RWPE2 (cell line): ENCODE measurements around the gene ZNF142.

Experiments
- ATAC-seq: fragments of 200-7000 bp; cut with Tn5 transposase; 3 replicates; pipeline ENCODE4 v1.9.1; 2021; ENCODE audit warnings: low read depth
- DNase-seq: peaks from one replicate; pipeline ENCODE4 v3.0.0-alpha.2; 2020; ENCODE audit warnings: low spot score
- H3K27ac ChIP-seq: fragments of 450-650 bp; 2 replicates; pipeline ENCODE4 v1.5.1; 2017; ENCODE audit warnings: mild to moderate bottlenecking; ENCODE audit not compliant: poor library complexity, severe bottlenecking
- H3K27me3 ChIP-seq: fragments of 250-450 bp; sonication (Bioruptor Pico); 2 replicates; pipeline ENCODE4 v1.5.1; 2021; ENCODE audit warnings: mild to moderate bottlenecking, moderate library complexity; ENCODE audit not compliant: insufficient read depth, poor library complexity, severe bottlenecking
- H3K36me3 ChIP-seq: fragments of 250-450 bp; sonication (Bioruptor Pico); 2 replicates; pipeline ENCODE4 v1.5.1; 2020; ENCODE audit warnings: low read depth, mild to moderate bottlenecking, moderate library complexity
- H3K4me1 ChIP-seq: fragments of 250-450 bp; sonication (Bioruptor Pico); 2 replicates; pipeline ENCODE4 v1.5.1; 2021; ENCODE audit warnings: mild to moderate bottlenecking, moderate library complexity; ENCODE audit not compliant: insufficient read depth, poor library complexity, severe bottlenecking
- H3K4me3 ChIP-seq: fragments of 250-450 bp; sonication (Bioruptor Pico); 2 replicates; pipeline ENCODE4 v1.5.1; 2021; ENCODE audit warnings: mild to moderate bottlenecking, moderate library complexity; ENCODE audit not compliant: severe bottlenecking
- H3K9me3 ChIP-seq: fragments of 250-450 bp; sonication (Bioruptor Pico); 2 replicates; pipeline ENCODE4 v1.5.1; 2021; ENCODE audit warnings: mild to moderate bottlenecking, moderate library complexity; ENCODE audit not compliant: severe bottlenecking
- CTCF ChIP-seq: fragments of 450-650 bp; IDR thresholded peaks from one replicate; pipeline ENCODE4 v1.5.1; 2017; ENCODE audit warnings: mild to moderate bottlenecking, moderate library complexity; ENCODE audit not compliant: poor library complexity, severe bottlenecking

The ZNF142 gene

GRCh38 chr2:218605432-218605831 is 54.0 kb downstream of the ZNF142 start:
- no peaks in the 10 kb centered on the region for H3K9me3 ChIP-seq
- H3K4me1 ChIP-seq = peaks cover 23% of the 10 kb centered on the region
- no peaks in the 10 kb centered on the region for H3K27me3 ChIP-seq
- H3K27ac ChIP-seq = no peak overlapping the region
- H3K36me3 ChIP-seq = no peaks in the 10 kb centered on the region
- no peak for TF ChIP-seq CTCF
- no peak overlapping the region for H3K4me3 ChIP-seq
- ATAC-seq (no peak), DNase-seq (no peak)
